Measurements from ENCODE around the gene CEP76.
"Not testable (repeated sequence)": the region's sequence is repeated elsewhere in the genome, so short reads cannot be mapped to it uniquely, and the experiment has no call there.

CEP76 gene

DNA sequence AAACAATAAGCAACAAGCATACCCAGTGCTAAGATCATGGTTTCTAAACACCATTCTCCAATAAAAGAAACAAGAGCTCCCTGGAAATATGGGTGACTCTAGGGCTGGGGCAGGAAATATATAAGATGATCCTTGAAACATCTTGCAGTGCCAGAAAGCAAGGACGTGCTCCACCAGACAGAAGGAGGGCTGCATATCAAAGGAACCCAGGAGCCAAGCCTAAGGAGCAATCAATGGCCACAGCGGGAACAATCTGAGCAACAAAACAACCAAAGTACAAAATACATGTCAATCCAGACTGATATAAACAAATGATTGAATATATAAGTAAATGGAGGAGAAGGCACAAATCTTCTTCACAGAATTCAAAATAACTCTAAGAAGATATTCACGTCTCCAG lies 54.8 kb downstream of the CEP76 start:
- H3K4me3 ChIP-seq (ENCODE audit: severe bottlenecking) = no peak overlapping the region
- DNase-seq (ENCODE audit: low spot score) = no peak
- TF ChIP-seq, protein P1, sequence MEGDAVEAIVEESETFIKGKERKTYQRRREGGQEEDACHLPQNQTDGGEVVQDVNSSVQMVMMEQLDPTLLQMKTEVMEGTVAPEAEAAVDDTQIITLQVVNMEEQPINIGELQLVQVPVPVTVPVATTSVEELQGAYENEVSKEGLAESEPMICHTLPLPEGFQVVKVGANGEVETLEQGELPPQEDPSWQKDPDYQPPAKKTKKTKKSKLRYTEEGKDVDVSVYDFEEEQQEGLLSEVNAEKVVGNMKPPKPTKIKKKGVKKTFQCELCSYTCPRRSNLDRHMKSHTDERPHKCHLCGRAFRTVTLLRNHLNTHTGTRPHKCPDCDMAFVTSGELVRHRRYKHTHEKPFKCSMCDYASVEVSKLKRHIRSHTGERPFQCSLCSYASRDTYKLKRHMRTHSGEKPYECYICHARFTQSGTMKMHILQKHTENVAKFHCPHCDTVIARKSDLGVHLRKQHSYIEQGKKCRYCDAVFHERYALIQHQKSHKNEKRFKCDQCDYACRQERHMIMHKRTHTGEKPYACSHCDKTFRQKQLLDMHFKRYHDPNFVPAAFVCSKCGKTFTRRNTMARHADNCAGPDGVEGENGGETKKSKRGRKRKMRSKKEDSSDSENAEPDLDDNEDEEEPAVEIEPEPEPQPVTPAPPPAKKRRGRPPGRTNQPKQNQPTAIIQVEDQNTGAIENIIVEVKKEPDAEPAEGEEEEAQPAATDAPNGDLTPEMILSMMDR (IDR thresholded peaks at IDR 0.05; ENCODE audit: poor library complexity, severe bottlenecking) = no peak
- peaks cover 19% of the 10 kb centered on the region for H3K4me1 ChIP-seq (ENCODE audit: insufficient read depth, poor library complexity, severe bottlenecking)
- no peak for ATAC-seq (ENCODE audit: low read depth)
- no peaks in the 10 kb centered on the region for H3K27me3 ChIP-seq (ENCODE audit: insufficient read depth, poor library complexity, severe bottlenecking)
- H3K27ac ChIP-seq (ENCODE audit: poor library complexity, severe bottlenecking) = no peak overlapping the region
- H3K9me3 ChIP-seq (ENCODE audit: severe bottlenecking) = no peaks in the 10 kb centered on the region
- H3K36me3 ChIP-seq (ENCODE audit: low read depth) = peaks cover 13% of the 10 kb centered on the region

- Histone ChIP-seq H3K27me3 (ENCODE audit: insufficient read depth, poor library complexity, severe bottlenecking) (no peaks in the 10 kb centered on the region), H3K4me3 (ENCODE audit: severe bottlenecking) (no peak overlapping the region), H3K27ac (ENCODE audit: poor library complexity, severe bottlenecking) (no peak overlapping the region), H3K36me3 (ENCODE audit: low read depth) (peaks cover 6% of the 10 kb centered on the region), H3K9me3 (ENCODE audit: severe bottlenecking) (no peaks in the 10 kb centered on the region), H3K4me1 (ENCODE audit: insufficient read depth, poor library complexity, severe bottlenecking) (peaks cover 15% of the 10 kb centered on the region)
- no peak for ATAC-seq (ENCODE audit: low read depth)
- no peak for DNase-seq (ENCODE audit: low spot score)
- TF ChIP-seq, protein P1 (IDR thresholded peaks at IDR 0.05; ENCODE audit: poor library complexity, severe bottlenecking) = no peak
Observed at GRCh38 chr18:12645751-12646203, 56.7 kb downstream of the CEP76 start.

- H3K36me3 ChIP-seq (ENCODE audit: low read depth) = peaks cover 6% of the 10 kb centered on the region
- TF ChIP-seq, protein P1 (IDR thresholded peaks at IDR 0.05; ENCODE audit: poor library complexity, severe bottlenecking) = no peak
- no peak overlapping the region for H3K27ac ChIP-seq (ENCODE audit: poor library complexity, severe bottlenecking)
- peaks cover 18% of the 10 kb centered on the region for H3K4me1 ChIP-seq (ENCODE audit: insufficient read depth, poor library complexity, severe bottlenecking)
- no peaks in the 10 kb centered on the region for H3K27me3 ChIP-seq (ENCODE audit: insufficient read depth, poor library complexity, severe bottlenecking)
- ATAC-seq (ENCODE audit: low read depth) (no peak), DNase-seq (ENCODE audit: low spot score) (no peak)
- no peak overlapping the region for H3K4me3 ChIP-seq (ENCODE audit: severe bottlenecking)
- H3K9me3 ChIP-seq (ENCODE audit: severe bottlenecking) = no peaks in the 10 kb centered on the region
Observed at GRCh38 chr18:12645254-12645653, 57.3 kb downstream of the CEP76 start.

DNA sequence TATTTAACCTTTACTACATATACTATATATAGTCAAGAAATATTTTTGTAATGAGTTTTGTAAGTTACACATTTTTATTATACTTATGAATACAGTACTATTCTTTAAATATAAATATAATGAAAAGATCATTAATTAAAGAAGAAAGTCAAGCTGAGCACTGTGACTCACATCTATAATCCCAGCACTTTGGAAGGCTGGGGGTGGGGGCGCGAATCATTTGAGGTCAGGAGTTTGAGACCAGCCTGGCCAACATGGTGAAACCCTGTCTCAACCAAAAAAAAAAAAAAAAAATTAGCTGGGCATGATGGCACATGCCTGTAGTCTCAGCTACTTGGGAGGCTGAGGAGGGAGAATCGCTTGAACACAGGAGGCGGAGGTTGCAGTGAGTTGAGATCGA lies 58.8 kb downstream of the CEP76 start:
- H3K36me3 ChIP-seq (ENCODE audit: low read depth) = not testable (repeated sequence)

GRCh38 chr18:12640881-12641200 lies 61.7 kb downstream of the CEP76 start:
- Histone ChIP-seq H3K36me3 (ENCODE audit: low read depth) (peaks cover 3% of the 10 kb centered on the region), H3K27ac (ENCODE audit: poor library complexity, severe bottlenecking) (peak overlapping the region; percentile 83), H3K4me3 (ENCODE audit: severe bottlenecking) (no peak overlapping the region), H3K9me3 (ENCODE audit: severe bottlenecking) (no peaks in the 10 kb centered on the region), H3K4me1 (ENCODE audit: insufficient read depth, poor library complexity, severe bottlenecking) (peaks cover 35% of the 10 kb centered on the region), H3K27me3 (ENCODE audit: insufficient read depth, poor library complexity, severe bottlenecking) (no peaks in the 10 kb centered on the region)
- no peak for DNase-seq (ENCODE audit: low spot score)
- TF ChIP-seq, protein P1 (IDR thresholded peaks at IDR 0.05; ENCODE audit: poor library complexity, severe bottlenecking) = no peak
- no peak for ATAC-seq (ENCODE audit: low read depth)

More for the DNA sequence above, 58.8 kb downstream of the CEP76 start:
- not testable (repeated sequence) for ATAC-seq (ENCODE audit: low read depth); H3K4me3 ChIP-seq (ENCODE audit: severe bottlenecking); H3K27me3 ChIP-seq (ENCODE audit: insufficient read depth, poor library complexity, severe bottlenecking); DNase-seq (ENCODE audit: low spot score); H3K9me3 ChIP-seq (ENCODE audit: severe bottlenecking)
- H3K27ac ChIP-seq (ENCODE audit: poor library complexity, severe bottlenecking) = peak overlapping the region; percentile 10
- H3K4me1 ChIP-seq (ENCODE audit: insufficient read depth, poor library complexity, severe bottlenecking) = peaks cover 24% of the 10 kb centered on the region

All from RWPE2 (cell line).